HEK293 (cell line): ENCODE results near the gene ARHGEF2.

Source experiments
- CTCF ChIP-seq: fragments of 450-650 bp; formaldehyde crosslinking; IDR thresholded peaks from 2 replicates; pipeline ENCODE4 v1.5.1; 2016; ENCODE audit warnings: missing biosample characterization, missing genetic modification characterization
- EGR2 ChIP-seq: fragments of 450-650 bp; formaldehyde crosslinking; IDR thresholded peaks from 2 replicates; pipeline ENCODE4 v1.5.1; 2016; ENCODE audit warnings: low read depth, missing biosample characterization, missing genetic modification characterization
- GFI1B ChIP-seq: fragments of 450-650 bp; formaldehyde crosslinking; IDR thresholded peaks from 2 replicates; pipeline ENCODE4 v1.5.1; 2016; ENCODE audit warnings: missing biosample characterization, missing genetic modification characterization
- HOXA7 ChIP-seq: sonication (generic); formaldehyde crosslinking; IDR thresholded peaks from 2 replicates; pipeline ENCODE4 v1.8.1; 2022; ENCODE audit warnings: missing genetic modification reagents, borderline replicate concordance
- HOXD13 ChIP-seq: sonication (generic); formaldehyde crosslinking; IDR thresholded peaks from 2 replicates; pipeline ENCODE4 v1.8.0; 2022; ENCODE audit warnings: missing genetic modification reagents, borderline replicate concordance
- KLF9 ChIP-seq: fragments of 450-650 bp; formaldehyde crosslinking; IDR thresholded peaks from 2 replicates; pipeline ENCODE4 v1.5.1; 2016; ENCODE audit warnings: missing biosample characterization, missing genetic modification characterization, low read depth
- OSR2 ChIP-seq: fragments of 450-650 bp; formaldehyde crosslinking; IDR thresholded peaks from 2 replicates; pipeline ENCODE4 v1.5.1; 2016; ENCODE audit warnings: missing biosample characterization, missing genetic modification characterization
- RBAK ChIP-seq: fragments of 450-650 bp; formaldehyde crosslinking; IDR thresholded peaks from 2 replicates; pipeline ENCODE4 v1.5.1; 2016; ENCODE audit warnings: missing biosample characterization, missing genetic modification characterization
- ZBTB17 ChIP-seq: fragments of 450-650 bp; formaldehyde crosslinking; IDR thresholded peaks from 2 replicates; pipeline ENCODE4 v1.5.1; 2016; ENCODE audit warnings: missing biosample characterization, missing genetic modification characterization
- ZBTB26 ChIP-seq: fragments of 450-650 bp; formaldehyde crosslinking; optimal IDR thresholded peaks from 2 replicates; pipeline ENCODE3; 2016; ENCODE audit warnings: missing biosample characterization, mild to moderate bottlenecking, missing genetic modification characterization
- ZIC2 ChIP-seq: fragments of 450-650 bp; formaldehyde crosslinking; IDR thresholded peaks from 2 replicates; pipeline ENCODE4 v1.5.1; 2016; ENCODE audit warnings: missing biosample characterization, missing genetic modification characterization
- ZNF112 ChIP-seq: fragments of 450-650 bp; formaldehyde crosslinking; IDR thresholded peaks from 2 replicates; pipeline ENCODE4 v1.5.0; 2017; ENCODE audit warnings: missing biosample characterization, missing genetic modification characterization
- ZNF114 ChIP-seq: fragments of 450-650 bp; formaldehyde crosslinking; IDR thresholded peaks from 2 replicates; pipeline ENCODE4 v1.5.0; 2017; ENCODE audit warnings: missing biosample characterization, missing genetic modification characterization
- ZNF169 ChIP-seq: fragments of 450-650 bp; formaldehyde crosslinking; IDR thresholded peaks from 2 replicates; pipeline ENCODE4 v1.5.1; 2016; ENCODE audit warnings: missing biosample characterization, missing genetic modification characterization
- ZNF2 ChIP-seq: fragments of 450-650 bp; formaldehyde crosslinking; IDR thresholded peaks from 2 replicates; pipeline ENCODE4 v1.5.1; 2016; ENCODE audit warnings: missing biosample characterization, missing genetic modification characterization
- ZNF214 ChIP-seq: fragments of 450-650 bp; formaldehyde crosslinking; IDR thresholded peaks from 2 replicates; pipeline ENCODE4 v1.5.1; 2017; ENCODE audit warnings: missing biosample characterization, mild to moderate bottlenecking, missing genetic modification characterization, borderline replicate concordance
- ZNF223 ChIP-seq: fragments of 450-650 bp; formaldehyde crosslinking; IDR thresholded peaks from 2 replicates; pipeline ENCODE4 v1.5.1; 2016; ENCODE audit warnings: missing biosample characterization, missing genetic modification characterization
- ZNF26 ChIP-seq: fragments of 450-650 bp; formaldehyde crosslinking; IDR thresholded peaks from 2 replicates; pipeline ENCODE4 v1.5.1; 2016; ENCODE audit warnings: missing biosample characterization, missing genetic modification characterization
- ZNF266 ChIP-seq: fragments of 450-650 bp; formaldehyde crosslinking; IDR thresholded peaks from 2 replicates; pipeline ENCODE4 v1.5.1; 2016; ENCODE audit warnings: missing biosample characterization, missing genetic modification characterization, low read depth
- ZNF292 ChIP-seq: fragments of 450-650 bp; formaldehyde crosslinking; IDR thresholded peaks from 2 replicates; pipeline ENCODE4 v1.5.1; 2016; ENCODE audit warnings: low read depth, missing biosample characterization, missing genetic modification characterization, borderline replicate concordance
- ZNF398 ChIP-seq: fragments of 450-650 bp; formaldehyde crosslinking; IDR thresholded peaks from 2 replicates; pipeline ENCODE4 v1.5.1; 2017; ENCODE audit warnings: missing biosample characterization, missing genetic modification characterization
- ZNF510 ChIP-seq: fragments of 450-650 bp; formaldehyde crosslinking; IDR thresholded peaks from 2 replicates; pipeline ENCODE4 v1.5.1; 2018; ENCODE audit warnings: mild to moderate bottlenecking, missing genetic modification characterization, missing biosample characterization; ENCODE audit not compliant: insufficient replicate concordance
- ZNF514 ChIP-seq: fragments of 450-650 bp; formaldehyde crosslinking; IDR thresholded peaks from 2 replicates; pipeline ENCODE4 v1.5.1; 2016; ENCODE audit warnings: missing biosample characterization, missing genetic modification characterization
- ZNF521 ChIP-seq: fragments of 450-650 bp; formaldehyde crosslinking; IDR thresholded peaks from 2 replicates; pipeline ENCODE4 v1.5.1; 2017; ENCODE audit warnings: missing biosample characterization, mild to moderate bottlenecking, missing genetic modification characterization
- ZNF548 ChIP-seq: fragments of 450-650 bp; formaldehyde crosslinking; IDR thresholded peaks from 2 replicates; pipeline ENCODE4 v1.5.1; 2016; ENCODE audit warnings: missing biosample characterization, missing genetic modification characterization
- ZNF571 ChIP-seq: fragments of 450-650 bp; formaldehyde crosslinking; IDR thresholded peaks from 2 replicates; pipeline ENCODE4 v1.5.0; 2017; ENCODE audit warnings: missing biosample characterization, missing genetic modification characterization
- ZNF664 ChIP-seq: fragments of 450-650 bp; formaldehyde crosslinking; IDR thresholded peaks from 2 replicates; pipeline ENCODE4 v1.5.1; 2016; ENCODE audit warnings: missing biosample characterization, missing genetic modification characterization
- ZNF670 ChIP-seq: fragments of 450-650 bp; formaldehyde crosslinking; IDR thresholded peaks from 2 replicates; pipeline ENCODE4 v1.5.1; 2016; ENCODE audit warnings: missing biosample characterization, missing genetic modification characterization, low read depth
- ZNF768 ChIP-seq: fragments of 450-650 bp; formaldehyde crosslinking; IDR thresholded peaks from 2 replicates; pipeline ENCODE4 v1.5.1; 2018; ENCODE audit warnings: missing biosample characterization, mild to moderate bottlenecking, missing genetic modification characterization
- ZSCAN18 ChIP-seq: fragments of 450-650 bp; formaldehyde crosslinking; IDR thresholded peaks from 2 replicates; pipeline ENCODE4 v1.5.1; 2016; ENCODE audit warnings: missing biosample characterization, missing genetic modification characterization
- ZSCAN5A ChIP-seq: fragments of 450-650 bp; formaldehyde crosslinking; IDR thresholded peaks from 2 replicates; pipeline ENCODE4 v1.5.1; 2016; ENCODE audit warnings: missing biosample characterization, missing genetic modification characterization

The ARHGEF2 gene

GRCh38 chr1:155940993-155941844 is 37.1 kb downstream of the ARHGEF2 start, which contains the start of gene RXFP4 (continued):
- TF ChIP-seq ZNF214 (tag by site-specific recombination) (no peak), ZNF169 (tag by site-specific recombination) (no peak), ZNF514 (tag by site-specific recombination) (no peak), ZNF398 (no peak), ZNF114 (no peak), ZNF521 (no peak), ZIC2 (tag by site-specific recombination) (no peak), KLF9 (tag by site-specific recombination) (peak; percentile 67), ZNF266 (tag by site-specific recombination) (no peak), ZNF571 (tag by site-specific recombination) (no peak), ZBTB17 (peak; percentile 11; the same call in 1 of the 2 replicates), ZNF112 (no peak), ZNF292 (tag by site-specific recombination) (no peak), ZSCAN18 (tag by site-specific recombination) (no peak), ZNF664 (tag by site-specific recombination) (no peak), HOXA7 (no peak), RBAK (no peak), ZNF2 (tag by site-specific recombination) (no peak), HOXD13 (CRISPR knock-in tag) (no peak), GFI1B (tag by site-specific recombination) (no peak), ZNF26 (no peak), ZNF223 (no peak), ZNF768 (tag by site-specific recombination) (no peak), ZSCAN5A (tag by site-specific recombination) (no peak), ZNF548 (tag by site-specific recombination) (no peak), ZNF670 (tag by site-specific recombination) (no peak), ZBTB26 (tag by site-specific recombination) (no peak), CTCF (tag by site-specific recombination) (no peak), ZNF510 (tag by site-specific recombination) (no peak), EGR2 (tag by site-specific recombination) (peak; percentile 73), OSR2 (tag by site-specific recombination) (no peak)
